RWPE2 (cell line): ENCODE results near the gene ADH5.
A peak's percentile ranks its signal among the peaks of the same experiment; 100 is the strongest.

ENCODE experiments used
- ATAC-seq: fragments of 200-7000 bp; cut with Tn5 transposase; 3 replicates; pipeline ENCODE4 v1.9.1; 2021; ENCODE audit warnings: low read depth
- DNase-seq: peaks from one replicate; pipeline ENCODE4 v3.0.0-alpha.2; 2020; ENCODE audit warnings: low spot score
- H3K27ac ChIP-seq: fragments of 450-650 bp; 2 replicates; pipeline ENCODE4 v1.5.1; 2017; ENCODE audit warnings: mild to moderate bottlenecking; ENCODE audit not compliant: poor library complexity, severe bottlenecking
- H3K27me3 ChIP-seq: fragments of 250-450 bp; sonication (Bioruptor Pico); 2 replicates; pipeline ENCODE4 v1.5.1; 2021; ENCODE audit warnings: mild to moderate bottlenecking, moderate library complexity; ENCODE audit not compliant: insufficient read depth, poor library complexity, severe bottlenecking
- H3K36me3 ChIP-seq: fragments of 250-450 bp; sonication (Bioruptor Pico); 2 replicates; pipeline ENCODE4 v1.5.1; 2020; ENCODE audit warnings: low read depth, mild to moderate bottlenecking, moderate library complexity
- H3K4me1 ChIP-seq: fragments of 250-450 bp; sonication (Bioruptor Pico); 2 replicates; pipeline ENCODE4 v1.5.1; 2021; ENCODE audit warnings: mild to moderate bottlenecking, moderate library complexity; ENCODE audit not compliant: insufficient read depth, poor library complexity, severe bottlenecking
- H3K4me3 ChIP-seq: fragments of 250-450 bp; sonication (Bioruptor Pico); 2 replicates; pipeline ENCODE4 v1.5.1; 2021; ENCODE audit warnings: mild to moderate bottlenecking, moderate library complexity; ENCODE audit not compliant: severe bottlenecking
- H3K9me3 ChIP-seq: fragments of 250-450 bp; sonication (Bioruptor Pico); 2 replicates; pipeline ENCODE4 v1.5.1; 2021; ENCODE audit warnings: mild to moderate bottlenecking, moderate library complexity; ENCODE audit not compliant: severe bottlenecking
- TF ChIP-seq, protein P1 (sequence below): fragments of 450-650 bp; IDR thresholded peaks from one replicate; pipeline ENCODE4 v1.5.1; 2017; ENCODE audit warnings: mild to moderate bottlenecking, moderate library complexity; ENCODE audit not compliant: poor library complexity, severe bottlenecking

Gene ADH5

DNA sequence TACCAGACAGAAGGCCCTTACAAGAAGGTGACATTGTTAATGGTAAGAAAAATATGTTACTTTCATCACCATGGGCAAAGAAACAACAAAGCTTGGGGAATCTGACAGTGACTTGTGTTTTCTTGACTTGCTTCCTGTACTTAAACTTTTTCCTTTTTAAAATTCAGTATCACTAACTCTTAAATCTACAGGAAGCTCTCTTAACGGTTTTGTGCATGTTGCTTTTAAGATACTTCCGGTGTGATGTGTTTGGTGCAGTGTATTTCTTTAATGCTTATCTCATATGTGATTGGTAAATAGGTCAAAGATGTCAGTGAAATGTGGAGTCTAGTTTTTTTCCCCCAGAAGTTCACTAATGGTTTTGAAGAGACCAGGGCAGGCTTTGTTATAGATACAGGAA, 45.2 kb downstream of the ADH5 start:
- Histone ChIP-seq H3K9me3 (peaks cover under 1% of the 10 kb centered on the region), H3K27ac (no peak overlapping the region), H3K4me3 (no peak overlapping the region), H3K4me1 (no peaks in the 10 kb centered on the region), H3K27me3 (no peaks in the 10 kb centered on the region), H3K36me3 (peaks cover 80% of the 10 kb centered on the region)
- TF ChIP-seq, protein P1, sequence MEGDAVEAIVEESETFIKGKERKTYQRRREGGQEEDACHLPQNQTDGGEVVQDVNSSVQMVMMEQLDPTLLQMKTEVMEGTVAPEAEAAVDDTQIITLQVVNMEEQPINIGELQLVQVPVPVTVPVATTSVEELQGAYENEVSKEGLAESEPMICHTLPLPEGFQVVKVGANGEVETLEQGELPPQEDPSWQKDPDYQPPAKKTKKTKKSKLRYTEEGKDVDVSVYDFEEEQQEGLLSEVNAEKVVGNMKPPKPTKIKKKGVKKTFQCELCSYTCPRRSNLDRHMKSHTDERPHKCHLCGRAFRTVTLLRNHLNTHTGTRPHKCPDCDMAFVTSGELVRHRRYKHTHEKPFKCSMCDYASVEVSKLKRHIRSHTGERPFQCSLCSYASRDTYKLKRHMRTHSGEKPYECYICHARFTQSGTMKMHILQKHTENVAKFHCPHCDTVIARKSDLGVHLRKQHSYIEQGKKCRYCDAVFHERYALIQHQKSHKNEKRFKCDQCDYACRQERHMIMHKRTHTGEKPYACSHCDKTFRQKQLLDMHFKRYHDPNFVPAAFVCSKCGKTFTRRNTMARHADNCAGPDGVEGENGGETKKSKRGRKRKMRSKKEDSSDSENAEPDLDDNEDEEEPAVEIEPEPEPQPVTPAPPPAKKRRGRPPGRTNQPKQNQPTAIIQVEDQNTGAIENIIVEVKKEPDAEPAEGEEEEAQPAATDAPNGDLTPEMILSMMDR = no peak
- ATAC-seq (no peak), DNase-seq (no peak)

DNA sequence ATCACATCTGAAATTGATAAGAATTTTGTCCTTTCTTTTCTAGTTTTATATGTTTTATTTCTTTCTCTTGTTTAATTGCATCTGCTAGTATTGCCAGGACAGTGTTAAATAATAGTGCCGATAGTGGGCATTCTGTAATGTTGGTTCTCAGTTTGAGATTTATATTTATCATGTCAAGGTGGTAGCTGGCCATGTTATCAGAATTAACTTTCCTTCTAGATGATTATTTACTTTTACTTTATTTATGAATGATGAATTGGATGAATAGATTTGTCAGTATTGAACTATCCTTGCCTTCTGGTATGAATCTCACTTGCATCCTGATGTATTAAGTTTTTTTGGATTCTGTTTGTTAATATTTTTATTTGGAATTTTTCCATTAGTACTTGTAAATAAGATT, 50.4 kb downstream of the ADH5 start:
- H3K4me1 ChIP-seq = no peaks in the 10 kb centered on the region
- ATAC-seq = no peak
- TF ChIP-seq, protein P1 = no peak
- H3K27ac ChIP-seq = no peak overlapping the region
- H3K4me3 ChIP-seq = no peak overlapping the region
- DNase-seq = no peak
- H3K9me3 ChIP-seq = peaks cover 9% of the 10 kb centered on the region
- peaks cover 78% of the 10 kb centered on the region for H3K36me3 ChIP-seq
- no peaks in the 10 kb centered on the region for H3K27me3 ChIP-seq

DNA sequence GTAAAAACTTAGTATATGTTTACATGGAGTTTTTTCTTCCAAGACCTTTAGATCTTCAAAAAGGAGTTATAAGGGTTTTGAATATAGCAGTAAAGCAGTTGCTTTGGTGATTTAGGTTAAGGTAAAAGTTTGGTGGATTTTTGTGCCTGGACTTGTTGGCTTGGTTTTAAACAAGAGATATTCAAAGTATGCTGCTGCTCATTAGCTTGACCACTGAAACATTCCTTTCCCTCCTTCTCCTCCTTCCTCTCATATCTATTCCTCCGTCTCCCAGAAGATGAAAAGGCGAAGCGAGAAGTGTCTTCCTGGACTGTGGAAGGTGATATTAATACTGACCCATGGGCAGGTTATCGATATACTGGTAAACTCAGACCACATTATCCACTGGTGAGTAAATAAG, 54.6 kb downstream of the ADH5 start:
- TF ChIP-seq, protein P1 = no peak
- no peak overlapping the region for H3K27ac ChIP-seq
- no peak for ATAC-seq
- H3K4me3 ChIP-seq = no peak overlapping the region
- no peak for DNase-seq
- no peaks in the 10 kb centered on the region for H3K27me3 ChIP-seq
- H3K4me1 ChIP-seq = peaks cover 1% of the 10 kb centered on the region
- peaks cover 57% of the 10 kb centered on the region for H3K36me3 ChIP-seq
- H3K9me3 ChIP-seq = peaks cover 9% of the 10 kb centered on the region

DNA sequence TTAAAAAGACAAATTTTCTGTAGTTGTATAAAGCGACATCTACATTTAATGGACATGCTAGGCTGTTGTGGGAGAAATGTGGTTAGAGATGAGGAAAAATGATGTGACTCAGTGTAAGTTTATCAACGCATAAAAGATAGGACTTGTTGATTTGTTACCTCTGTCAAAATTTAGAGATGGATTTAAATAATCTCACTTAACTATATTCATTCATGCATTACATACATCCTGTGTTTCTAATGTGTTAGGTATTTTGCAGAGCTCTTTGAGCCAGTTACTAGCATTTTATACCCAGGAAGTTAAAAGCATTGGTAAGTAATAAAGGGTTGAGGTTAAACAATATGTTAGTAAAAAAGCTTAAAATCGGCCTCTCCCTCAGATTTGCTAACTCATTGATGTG, 58.7 kb downstream of the ADH5 start:
- no peaks in the 10 kb centered on the region for H3K9me3 ChIP-seq
- no peak overlapping the region for H3K27ac ChIP-seq
- H3K4me3 ChIP-seq = no peak overlapping the region
- no peak for DNase-seq
- TF ChIP-seq, protein P1 = no peak
- peaks cover 25% of the 10 kb centered on the region for H3K36me3 ChIP-seq
- no peak; the same call in 2 of the 3 replicates for ATAC-seq
- H3K27me3 ChIP-seq = no peaks in the 10 kb centered on the region
- H3K4me1 ChIP-seq = peaks cover 10% of the 10 kb centered on the region

DNA sequence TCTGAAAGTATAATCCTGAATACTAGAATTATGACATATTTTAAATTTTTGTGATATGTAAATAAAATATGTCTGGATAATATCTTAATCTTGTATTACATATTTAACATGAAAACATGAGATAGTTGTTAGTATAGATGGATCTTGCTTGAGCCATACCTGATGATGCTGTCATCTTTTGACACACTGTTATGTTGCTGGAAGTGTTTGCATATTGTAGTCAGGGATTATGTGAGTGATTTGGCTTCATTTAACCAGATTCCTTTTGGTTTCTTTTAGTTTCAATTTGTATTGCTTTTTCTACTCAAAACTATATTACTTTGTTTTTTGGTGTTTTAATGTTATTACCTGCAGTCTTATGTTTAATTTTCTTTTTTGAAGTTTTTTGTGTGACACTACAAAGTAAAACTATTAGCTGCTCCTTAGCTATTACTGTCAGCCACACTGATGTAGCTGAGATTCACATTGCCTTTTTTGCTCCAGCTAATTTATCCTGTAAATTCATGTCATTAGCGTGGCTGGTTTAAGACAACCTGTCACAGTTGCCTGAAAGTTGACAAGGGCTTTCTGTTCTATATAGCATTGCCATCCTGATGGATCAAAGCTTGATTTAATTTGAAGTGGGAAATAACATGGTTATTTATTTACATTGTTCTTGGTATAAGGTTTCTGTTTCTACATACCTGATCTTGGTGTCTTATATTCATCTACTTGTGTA, 59.4 kb downstream of the ADH5 start:
- DNase-seq (no peak), ATAC-seq (peak; percentile 48; the same call in 1 of the 3 replicates)
- TF ChIP-seq, protein P1 = no peak
- Histone ChIP-seq H3K27me3 (no peaks in the 10 kb centered on the region), H3K27ac (no peak overlapping the region), H3K9me3 (no peaks in the 10 kb centered on the region), H3K36me3 (peaks cover 22% of the 10 kb centered on the region), H3K4me3 (no peak overlapping the region), H3K4me1 (peaks cover 10% of the 10 kb centered on the region)
